IMR-90 (cell line): Measurements from ENCODE around the gene ARHGAP23. TPM values are rescaled to one million over a fixed set of nuclear protein-coding genes. Genes with fewer than 3 reads are reported as not detected.

Source experiments
- ATAC-seq: fragments of 200-7000 bp; cut with Tn5 transposase; 2 replicates; pipeline ENCODE4 v1.9.1; 2020; ENCODE audit warnings: low read depth, mild to moderate bottlenecking, moderate library complexity
- BruUV-seq: library from RNA; stranded (reverse); fragments of 400-500 nt; replicated peaks from 2 replicates; lab custom pipeline; 2021; lab: Mats Ljungman, UMichigan
- CTCF ChIA-PET: fragments of 300-600 bp; formaldehyde crosslinking; extraction: SDS; loops from one replicate; lab custom pipeline; 2021; ENCODE audit warnings: antibody characterized with exemption; lab: Yijun Ruan, JAX
- POLR2A ChIA-PET: fragments of 300-600 bp; sonication (Branson Sonifier 250); formaldehyde crosslinking; loops from one replicate; lab custom pipeline; 2022; ENCODE audit warnings: antibody characterized with exemption; ENCODE audit not compliant: unreplicated experiment; lab: Charles Lee
- DNase-seq: peaks from one replicate; pipeline ENCODE4 v3.0.0; 2013
- H2AFZ ChIP-seq: replicated peaks from 2 replicates; pipeline ENCODE3; 2013; ENCODE audit warnings: low read length, mild to moderate bottlenecking; ENCODE audit not compliant: poor library complexity
- H2AK5ac ChIP-seq: 2 replicates; pipeline ENCODE4 v1.6.1; 2013; ENCODE audit warnings: low read depth, low read length, inconsistent platforms
- H2AK9ac ChIP-seq: replicated peaks from 2 replicates; pipeline ENCODE3; 2013; ENCODE audit warnings: mild to moderate bottlenecking, low read depth, low read length, moderate library complexity; ENCODE audit not compliant: poor library complexity
- H2BK120ac ChIP-seq: 2 replicates; pipeline ENCODE4 v1.6.1; 2013; ENCODE audit warnings: low read depth, low read length, inconsistent platforms
- H2BK15ac ChIP-seq: 3 replicates; pipeline ENCODE4 v1.6.1; 2013; ENCODE audit warnings: low read depth, low read length, inconsistent platforms
- H2BK20ac ChIP-seq: 2 replicates; pipeline ENCODE4 v1.6.1; 2013; ENCODE audit warnings: low read depth, mild to moderate bottlenecking, inconsistent platforms, low read length, moderate library complexity
- H2BK5ac ChIP-seq: 2 replicates; pipeline ENCODE4 v1.6.1; 2013; ENCODE audit warnings: mild to moderate bottlenecking, low read depth, low read length, inconsistent platforms; ENCODE audit not compliant: poor library complexity, severe bottlenecking
- H3K14ac ChIP-seq: replicated peaks from 2 replicates; pipeline ENCODE4 v1.6.1; 2013; ENCODE audit warnings: low read depth, low read length, inconsistent platforms
- H3K18ac ChIP-seq: 2 replicates; pipeline ENCODE4 v1.6.1; 2013; ENCODE audit warnings: low read depth, low read length, control low read depth
- H3K23ac ChIP-seq: 2 replicates; pipeline ENCODE4 v1.6.1; 2013; ENCODE audit warnings: low read depth, low read length, inconsistent platforms
- H3K27ac ChIP-seq: 2 replicates; pipeline ENCODE4 v1.5.1; 2013; ENCODE audit warnings: mild to moderate bottlenecking, control low read depth, low read length; ENCODE audit not compliant: insufficient read depth
- H3K27me3 ChIP-seq: 2 replicates; pipeline ENCODE4 v1.6.1; 2013; ENCODE audit warnings: low read length; ENCODE audit not compliant: control insufficient read depth, insufficient read depth
- H3K36me3 ChIP-seq: 2 replicates; pipeline ENCODE4 v1.6.1; 2013; ENCODE audit warnings: low read length, mixed read lengths; ENCODE audit not compliant: control insufficient read depth, insufficient read depth
- H3K4ac ChIP-seq: 2 replicates; pipeline ENCODE4 v1.6.1; 2013; ENCODE audit warnings: low read depth, low read length, inconsistent platforms
- H3K4me1 ChIP-seq: 2 replicates; pipeline ENCODE4 v1.6.1; 2013; ENCODE audit warnings: low read length, mixed read lengths; ENCODE audit not compliant: control insufficient read depth, insufficient read depth
- H3K4me2 ChIP-seq: 2 replicates; pipeline ENCODE4 v1.6.1; 2013; ENCODE audit warnings: low read depth, mild to moderate bottlenecking, control low read depth, low read length, moderate library complexity
- H3K4me3 ChIP-seq: 2 replicates; pipeline ENCODE4 v1.5.1; 2013; ENCODE audit warnings: low read depth, mild to moderate bottlenecking, control low read depth, low read length, moderate library complexity; ENCODE audit not compliant: insufficient read depth
- H3K56ac ChIP-seq: 2 replicates; pipeline ENCODE4 v1.6.1; 2013; ENCODE audit warnings: low read length, inconsistent platforms; ENCODE audit not compliant: insufficient read depth; ENCODE audit errors: extremely low read depth
- H3K79me1 ChIP-seq, 2 experiments: 2 replicates each; pipeline ENCODE4 v1.6.1; 2013; ENCODE audit warnings: low read length in 2 of 2, inconsistent platforms in 1 of 2, low read depth in 1 of 2
- H3K9ac ChIP-seq: 2 replicates; pipeline ENCODE4 v1.6.1; 2013; ENCODE audit warnings: low read depth, low read length, control low read depth
- H3K9me1 ChIP-seq: 2 replicates; pipeline ENCODE4 v1.6.1; 2013; ENCODE audit warnings: low read length, inconsistent platforms; ENCODE audit not compliant: insufficient read depth
- H3K9me3 ChIP-seq: 2 replicates; pipeline ENCODE4 v1.6.1; 2013; ENCODE audit warnings: low read length; ENCODE audit not compliant: control insufficient read depth, insufficient read depth
- H4K20me1 ChIP-seq: 2 replicates; pipeline ENCODE4 v1.6.1; 2013; ENCODE audit warnings: low read length, inconsistent platforms; ENCODE audit not compliant: insufficient read depth
- H4K5ac ChIP-seq: 2 replicates; pipeline ENCODE4 v1.6.1; 2013; ENCODE audit warnings: mild to moderate bottlenecking, low read depth, low read length, control low read depth
- H4K8ac ChIP-seq, 2 experiments: 2 replicates each; pipeline ENCODE4 v1.6.1; 2013; ENCODE audit warnings: low read depth in 2 of 2, low read length in 2 of 2, control low read depth in 1 of 2, inconsistent platforms in 1 of 2
- H4K91ac ChIP-seq: 2 replicates; pipeline ENCODE4 v1.6.1; 2013; ENCODE audit warnings: low read depth, low read length, inconsistent platforms; ENCODE audit not compliant: insufficient read depth
- BHLHE40 ChIP-seq: fragments of 150-350 bp; IDR thresholded peaks from 2 replicates; pipeline ENCODE4 v1.6.1; 2016; ENCODE audit warnings: mild to moderate bottlenecking, low read depth, low read length
- CHD1 ChIP-seq: IDR thresholded peaks from 2 replicates; pipeline ENCODE4 v1.6.1; 2012; ENCODE audit warnings: low read depth, low read length, improper control_type of control experiment
- ELK1 ChIP-seq: fragments of 150-350 bp; IDR thresholded peaks from 2 replicates; pipeline ENCODE4 v1.6.1; 2016; ENCODE audit warnings: low read depth, mild to moderate bottlenecking, low read length, moderate library complexity, borderline replicate concordance
- FOS ChIP-seq: fragments of 150-350 bp; IDR thresholded peaks from 2 replicates; pipeline ENCODE4 v1.6.1; 2016; ENCODE audit warnings: low read depth, low read length
- MAFK ChIP-seq: IDR thresholded peaks from 2 replicates; pipeline ENCODE4 v1.6.1; 2012; ENCODE audit warnings: low read depth, low read length, improper control_type of control experiment
- NFE2L2 ChIP-seq: fragments of 150-350 bp; IDR thresholded peaks from 2 replicates; pipeline ENCODE4 v1.6.1; 2016; ENCODE audit warnings: low read depth, mild to moderate bottlenecking, low read length
- POLR2A ChIP-seq: IDR thresholded peaks from 2 replicates; pipeline ENCODE4 v1.6.1; 2012; ENCODE audit warnings: mild to moderate bottlenecking, low read depth, low read length
- RAD21 ChIP-seq: IDR thresholded peaks from 2 replicates; pipeline ENCODE4 v1.6.1; 2012; ENCODE audit warnings: low read length, improper control_type of control experiment
- RFX5 ChIP-seq: IDR thresholded peaks from 2 replicates; pipeline ENCODE4 v1.8.0; 2012; ENCODE audit warnings: low read depth, mild to moderate bottlenecking, low read length, moderate library complexity
- USF2 ChIP-seq: fragments of 150-350 bp; IDR thresholded peaks from 2 replicates; pipeline ENCODE4 v1.6.1; 2017; ENCODE audit warnings: mild to moderate bottlenecking, antibody characterized with exemption, low read length, low read depth
- WGBS, 2 experiments: methylation state at CpG; one replicate each; pipeline versions ENCODE4 v1.1.5 to v1.1.7; 2013; ENCODE audit warnings: missing lambda C conversion rate in 2 of 2; ENCODE audit not compliant: insufficient read length in 1 of 2; ENCODE audit errors: extremely low coverage in 2 of 2; 5-methylcytosine and 5-hydroxymethylcytosine counted together
- dilution Hi-C: fragments of 300-500 bp; cut with HindIII; formaldehyde crosslinking; loops from one replicate; pipeline ENCODE4 v1.14.3; 2018; ENCODE audit warnings: low sequenced_read_pairs; ENCODE audit not compliant: unreplicated experiment
- in situ Hi-C: fragments of 300-500 bp; cut with MboI; formaldehyde crosslinking; loops from 3 replicates; pipeline ENCODE4 v1.14.3; 2019; ENCODE audit warnings: low sequenced_read_pairs, inconsistent platforms, mixed read lengths
- intact Hi-C: fragments of 100-400 bp; cut with micrococcal nuclease; formaldehyde crosslinking; loops from 2 replicates; pipeline ENCODE4 v1.10.0; 2022
- polyA plus RNA-seq, 3 experiments: library from polyadenylated mRNA; depleted of rRNA; stranded (reverse); fragments of >200 nt; gene quantifications; 2 replicates each; pipeline ENCODE4 v1.2.3, GENCODE V29; 2012; ENCODE audit warnings: low replicate concordance in 1 of 3
- total RNA-seq: library from RNA; depleted of rRNA; stranded (reverse); fragments of >200 nt; gene quantifications from 2 replicates; pipeline ENCODE4 v1.2.3, GENCODE V29; 2012
- TF ChIP-seq, protein P1 (sequence below): conservative IDR thresholded peaks from 2 replicates; pipeline ENCODE4 v1.5.1; 2012; ENCODE audit warnings: mild to moderate bottlenecking, low read depth, low read length, improper control_type of control experiment

The ARHGAP23 gene
- total and polyA plus RNA-seq, 2 of the 4 experiments (the other 2 are of a cell fraction): 9.3 to 43.3 TPM

- H3K4me3 ChIP-seq: no peak overlapping the region
- H3K18ac ChIP-seq: no peak overlapping the region
- CTCF ChIA-PET: interaction anchor here (0.8 to 1.3 kb wide), 2 partner anchors 13 to 123 kb away, joined by 3 to 5 read pairs; no protein-coding TSS in a partner anchor
- POLR2A ChIA-PET: no interaction called here
- intact Hi-C loops (no loop called here), dilution Hi-C loops (no loop called here), in situ Hi-C loops (no loop called here)
- no peak overlapping the region for H4K8ac ChIP-seq
- H3K9me1 ChIP-seq: no peaks in the 10 kb centered on the region
- H3K4ac ChIP-seq: no peak overlapping the region
- H2BK15ac ChIP-seq: no peak overlapping the region
- H3K4me2 ChIP-seq: no peak overlapping the region
- DNase-seq (no peak), ATAC-seq (no peak)
- BruUV-seq: no TSS peak
- H3K14ac ChIP-seq: no peak overlapping the region
- no peak overlapping the region for H3K27ac ChIP-seq
- H3K23ac ChIP-seq: no peak overlapping the region
- no peak overlapping the region for H2BK120ac ChIP-seq
- no peak overlapping the region for H3K56ac ChIP-seq
- H4K20me1 ChIP-seq: no peaks in the 10 kb centered on the region
- 93% methylated on average over 3 of the region's 7 CpGs; no CpG with 5 or more reads in 1 of the 2 experiments for WGBS, 2 experiments
- no peak overlapping the region for H2BK20ac ChIP-seq
- H3K27me3 ChIP-seq: peaks cover 63% of the 10 kb centered on the region
- TF ChIP-seq ELK1: no peak
- no peak for TF ChIP-seq MAFK
- TF ChIP-seq NFE2L2: no peak
- no peak for TF ChIP-seq RFX5
- TF ChIP-seq RAD21: no peak
- TF ChIP-seq, protein P1, sequence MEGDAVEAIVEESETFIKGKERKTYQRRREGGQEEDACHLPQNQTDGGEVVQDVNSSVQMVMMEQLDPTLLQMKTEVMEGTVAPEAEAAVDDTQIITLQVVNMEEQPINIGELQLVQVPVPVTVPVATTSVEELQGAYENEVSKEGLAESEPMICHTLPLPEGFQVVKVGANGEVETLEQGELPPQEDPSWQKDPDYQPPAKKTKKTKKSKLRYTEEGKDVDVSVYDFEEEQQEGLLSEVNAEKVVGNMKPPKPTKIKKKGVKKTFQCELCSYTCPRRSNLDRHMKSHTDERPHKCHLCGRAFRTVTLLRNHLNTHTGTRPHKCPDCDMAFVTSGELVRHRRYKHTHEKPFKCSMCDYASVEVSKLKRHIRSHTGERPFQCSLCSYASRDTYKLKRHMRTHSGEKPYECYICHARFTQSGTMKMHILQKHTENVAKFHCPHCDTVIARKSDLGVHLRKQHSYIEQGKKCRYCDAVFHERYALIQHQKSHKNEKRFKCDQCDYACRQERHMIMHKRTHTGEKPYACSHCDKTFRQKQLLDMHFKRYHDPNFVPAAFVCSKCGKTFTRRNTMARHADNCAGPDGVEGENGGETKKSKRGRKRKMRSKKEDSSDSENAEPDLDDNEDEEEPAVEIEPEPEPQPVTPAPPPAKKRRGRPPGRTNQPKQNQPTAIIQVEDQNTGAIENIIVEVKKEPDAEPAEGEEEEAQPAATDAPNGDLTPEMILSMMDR: no peak
- no peak for TF ChIP-seq POLR2A
- no peak for TF ChIP-seq USF2
- no peak for TF ChIP-seq CHD1
- no peak for TF ChIP-seq BHLHE40
- no peak for TF ChIP-seq FOS
- H3K79me1 ChIP-seq: no peaks in the 10 kb centered on the region
- H2AFZ ChIP-seq: no peak overlapping the region
- H3K9me3 ChIP-seq: no peaks in the 10 kb centered on the region
- no peaks in the 10 kb centered on the region for H3K36me3 ChIP-seq
- H3K4me1 ChIP-seq: no peaks in the 10 kb centered on the region
- no peak overlapping the region for H4K5ac ChIP-seq
- H2BK5ac ChIP-seq: no peak overlapping the region
- no peak overlapping the region for H4K91ac ChIP-seq
- no peak overlapping the region for H2AK5ac ChIP-seq
- H2AK9ac ChIP-seq: peak overlapping the region; percentile 42
- no peak overlapping the region for H3K9ac ChIP-seq
These were observed 116.6 kb downstream of the ARHGAP23 start for GRCh38 chr17:38544839-38545209.
